MM.1S (cell line): ENCODE measurements around the gene KCNQ2.

Experiments used
- EZH2phosphoT487 ChIP-seq: fragments of 300-600 bp; sonication (generic); IDR thresholded peaks from 2 replicates; pipeline ENCODE4 v1.6.1; 2018; ENCODE audit warnings: antibody characterized with exemption, low read length
- TF ChIP-seq, protein P1 (sequence below): fragments of 300-600 bp; sonication (generic); IDR thresholded peaks from 2 replicates; pipeline ENCODE4 v1.5.1; 2016; ENCODE audit warnings: antibody characterized with exemption, low read length, mixed read lengths

DNA sequence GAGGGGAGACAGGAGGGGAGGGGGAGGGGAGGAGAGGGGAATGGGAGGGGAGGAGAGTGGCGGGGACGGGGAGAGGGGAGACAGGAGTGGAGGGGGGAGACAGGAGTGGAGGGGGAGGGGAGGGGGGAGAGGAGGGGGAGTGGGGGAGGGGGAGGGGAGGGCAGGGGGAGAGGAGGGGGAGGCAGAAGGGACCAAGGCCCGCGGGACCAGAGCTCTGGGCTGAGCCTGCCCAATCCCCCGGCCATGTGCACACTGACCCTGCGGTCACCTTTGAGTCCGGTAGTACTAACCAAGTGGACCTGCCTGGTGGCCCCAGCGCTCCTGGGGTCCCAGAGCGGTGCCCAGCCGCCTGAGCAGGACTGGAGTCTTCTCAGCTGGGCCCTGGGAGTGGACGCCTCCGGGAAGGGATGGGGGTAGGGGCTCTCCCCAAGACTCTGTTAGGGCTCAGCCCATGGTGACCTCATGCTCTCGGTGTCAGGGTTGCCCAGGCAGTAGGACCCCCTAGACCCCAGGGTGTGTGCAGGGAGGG lies 471 bp upstream of the KCNQ2 start:
- TF ChIP-seq, protein P1, sequence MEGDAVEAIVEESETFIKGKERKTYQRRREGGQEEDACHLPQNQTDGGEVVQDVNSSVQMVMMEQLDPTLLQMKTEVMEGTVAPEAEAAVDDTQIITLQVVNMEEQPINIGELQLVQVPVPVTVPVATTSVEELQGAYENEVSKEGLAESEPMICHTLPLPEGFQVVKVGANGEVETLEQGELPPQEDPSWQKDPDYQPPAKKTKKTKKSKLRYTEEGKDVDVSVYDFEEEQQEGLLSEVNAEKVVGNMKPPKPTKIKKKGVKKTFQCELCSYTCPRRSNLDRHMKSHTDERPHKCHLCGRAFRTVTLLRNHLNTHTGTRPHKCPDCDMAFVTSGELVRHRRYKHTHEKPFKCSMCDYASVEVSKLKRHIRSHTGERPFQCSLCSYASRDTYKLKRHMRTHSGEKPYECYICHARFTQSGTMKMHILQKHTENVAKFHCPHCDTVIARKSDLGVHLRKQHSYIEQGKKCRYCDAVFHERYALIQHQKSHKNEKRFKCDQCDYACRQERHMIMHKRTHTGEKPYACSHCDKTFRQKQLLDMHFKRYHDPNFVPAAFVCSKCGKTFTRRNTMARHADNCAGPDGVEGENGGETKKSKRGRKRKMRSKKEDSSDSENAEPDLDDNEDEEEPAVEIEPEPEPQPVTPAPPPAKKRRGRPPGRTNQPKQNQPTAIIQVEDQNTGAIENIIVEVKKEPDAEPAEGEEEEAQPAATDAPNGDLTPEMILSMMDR, result no peak
- no peak for TF ChIP-seq EZH2phosphoT487
